ENCODE measurements around the gene FBXO21. TPM values are rescaled to one million over a fixed set of nuclear protein-coding genes. Genes with fewer than 3 reads are reported as not detected.

The FBXO21 gene
- total RNA-seq, 1 donor from 2014 or later = 25.2 TPM

DNA sequence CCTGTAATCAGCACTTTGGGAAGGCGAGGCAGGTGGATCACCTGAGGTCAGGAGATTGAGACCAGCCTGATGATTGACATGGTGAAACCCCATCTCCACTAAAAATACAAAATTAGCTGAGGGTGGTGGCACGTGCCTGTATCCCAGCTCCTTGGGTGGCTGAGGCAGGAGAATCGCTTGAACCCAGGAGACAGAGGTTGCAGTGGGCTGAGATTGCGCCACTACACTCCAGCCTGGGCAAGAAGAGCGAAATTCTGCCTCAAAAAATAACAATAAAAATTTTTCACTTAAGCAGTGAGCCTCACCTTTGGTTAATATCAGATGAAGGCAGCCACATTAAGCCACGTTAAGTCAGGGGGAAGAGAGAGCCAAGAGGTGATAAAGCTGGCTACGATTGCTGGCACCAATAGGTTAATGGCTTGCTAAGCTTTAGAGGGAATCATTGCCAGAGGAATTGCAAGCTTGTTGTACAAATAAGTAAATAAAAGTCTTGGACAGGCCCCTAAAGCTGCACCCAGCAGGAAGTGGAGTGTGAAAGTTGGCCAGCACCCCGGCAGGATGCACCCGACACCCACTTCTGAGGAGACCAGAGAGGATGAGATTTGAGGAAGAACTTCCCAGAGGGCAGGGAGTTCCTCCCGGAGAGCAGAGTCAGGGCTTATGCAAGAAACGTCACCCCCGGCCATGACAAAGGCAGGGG, 49.7 kb downstream of the FBXO21 start:
- Mint-ChIP-seq H3K9me3 (no peaks in the 10 kb centered on the region), H3K27ac (no peak overlapping the region), H3K4me1 (ENCODE audit: low read depth) (peaks cover 2% of the 10 kb centered on the region), H3K36me3 (ENCODE audit: low read depth) (peaks cover 11% of the 10 kb centered on the region), H3K27me3 (ENCODE audit: insufficient read depth) (no peaks in the 10 kb centered on the region), H3K4me3 (no peak overlapping the region)
- no peak for DNase-seq (ENCODE audit: low spot score)
- intact Hi-C loops (cut with micrococcal nuclease) = no loop called here

- Mint-ChIP-seq H3K27me3 (ENCODE audit: insufficient read depth) (no peaks in the 10 kb centered on the region), H3K9me3 (no peaks in the 10 kb centered on the region), H3K4me3 (no peak overlapping the region), H3K27ac (no peak overlapping the region), H3K36me3 (ENCODE audit: low read depth) (peaks cover 9% of the 10 kb centered on the region), H3K4me1 (ENCODE audit: low read depth) (peaks cover 2% of the 10 kb centered on the region)
- intact Hi-C loops (cut with micrococcal nuclease) = no loop called here
- DNase-seq (ENCODE audit: low spot score) = no peak
Measured at GRCh38 chr12:117139025-117139717, 51.1 kb downstream of the FBXO21 start.

GRCh38 chr12:117134721-117135120, 55.5 kb downstream of the FBXO21 start:
- Mint-ChIP-seq H3K4me3 (no peak overlapping the region), H3K27ac (peak overlapping the region; percentile 34), H3K9me3 (no peaks in the 10 kb centered on the region), H3K36me3 (ENCODE audit: low read depth) (no peaks in the 10 kb centered on the region), H3K4me1 (ENCODE audit: low read depth) (peaks cover 11% of the 10 kb centered on the region), H3K27me3 (ENCODE audit: insufficient read depth) (peaks cover 1% of the 10 kb centered on the region)
- intact Hi-C loops (cut with micrococcal nuclease) = loop anchor here (1.0 kb wide), 7 partner anchors 16 to 396 kb away; partner anchors contain the start of genes FBXO21, RNFT2, SPRING1 and TESC
- DNase-seq (ENCODE audit: low spot score) = no peak

DNA sequence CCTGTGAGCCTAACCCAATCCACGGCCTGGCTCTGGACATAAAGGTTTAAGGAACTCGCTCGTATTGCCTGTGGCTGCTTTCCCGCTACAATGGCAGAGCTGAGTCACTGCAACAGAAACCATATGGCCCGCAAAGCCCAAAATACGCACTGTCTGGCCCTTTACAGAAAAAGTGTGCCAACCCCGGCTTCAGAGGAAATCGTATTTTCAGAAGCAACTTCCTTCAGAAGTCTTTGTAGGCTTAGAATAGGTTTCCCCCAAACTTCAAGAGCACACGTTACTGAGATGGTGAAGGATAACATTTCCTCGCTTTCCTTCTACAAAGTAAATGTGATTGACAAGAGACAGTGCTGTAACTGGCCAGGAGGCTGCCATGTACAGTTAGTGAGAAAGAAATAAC, 56.2 kb downstream of the FBXO21 start:
- peak overlapping the region; percentile 87 for H3K27ac Mint-ChIP-seq
- intact Hi-C loops (cut with micrococcal nuclease) = loop anchor here (1.0 kb wide), 7 partner anchors 16 to 396 kb away; partner anchors contain the start of genes FBXO21, RNFT2, SPRING1 and TESC
- no peaks in the 10 kb centered on the region for H3K9me3 Mint-ChIP-seq
- peak overlapping the region; percentile 20 for H3K4me3 Mint-ChIP-seq
- peak; percentile 59 for DNase-seq (ENCODE audit: low spot score)
- peaks cover 11% of the 10 kb centered on the region for H3K4me1 Mint-ChIP-seq (ENCODE audit: low read depth)
- H3K27me3 Mint-ChIP-seq (ENCODE audit: insufficient read depth) = peaks cover 5% of the 10 kb centered on the region
- H3K36me3 Mint-ChIP-seq (ENCODE audit: low read depth) = no peaks in the 10 kb centered on the region

- Mint-ChIP-seq H3K4me1 (ENCODE audit: low read depth) (peaks cover 13% of the 10 kb centered on the region), H3K36me3 (ENCODE audit: low read depth) (no peaks in the 10 kb centered on the region), H3K4me3 (no peak overlapping the region), H3K27ac (no peak overlapping the region), H3K9me3 (peaks cover 12% of the 10 kb centered on the region), H3K27me3 (ENCODE audit: insufficient read depth) (peaks cover 5% of the 10 kb centered on the region)
- intact Hi-C loops (cut with micrococcal nuclease) = no loop called here
- no peak for DNase-seq (ENCODE audit: low spot score)
Measured at GRCh38 chr12:117130801-117131200, 59.5 kb downstream of the FBXO21 start.

DNA sequence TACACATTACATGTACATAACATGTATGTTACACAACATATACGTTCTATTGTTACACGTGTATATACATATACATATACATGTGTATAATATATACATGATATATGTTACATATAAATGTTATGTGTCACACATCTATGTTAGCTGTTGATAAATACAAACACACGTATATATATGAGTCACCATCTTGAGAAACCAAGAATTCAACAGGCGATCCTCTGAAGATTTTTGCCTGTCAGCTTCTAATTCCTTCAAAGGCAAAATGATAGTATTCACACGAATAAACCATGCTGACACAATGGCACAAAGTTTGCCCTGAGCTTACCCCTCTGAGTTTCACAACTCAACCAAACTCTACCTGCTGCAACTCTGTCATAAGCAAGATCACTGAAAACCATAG, 60.9 kb downstream of the FBXO21 start:
- peaks cover 5% of the 10 kb centered on the region for H3K27me3 Mint-ChIP-seq (ENCODE audit: insufficient read depth)
- H3K36me3 Mint-ChIP-seq (ENCODE audit: low read depth) = no peaks in the 10 kb centered on the region
- peaks cover 12% of the 10 kb centered on the region for H3K9me3 Mint-ChIP-seq
- H3K4me1 Mint-ChIP-seq (ENCODE audit: low read depth) = peaks cover 25% of the 10 kb centered on the region
- intact Hi-C loops (cut with micrococcal nuclease) = no loop called here
- H3K4me3 Mint-ChIP-seq = no peak overlapping the region
- peak overlapping the region; percentile 55 for H3K27ac Mint-ChIP-seq
- DNase-seq (ENCODE audit: low spot score) = no peak

DNA sequence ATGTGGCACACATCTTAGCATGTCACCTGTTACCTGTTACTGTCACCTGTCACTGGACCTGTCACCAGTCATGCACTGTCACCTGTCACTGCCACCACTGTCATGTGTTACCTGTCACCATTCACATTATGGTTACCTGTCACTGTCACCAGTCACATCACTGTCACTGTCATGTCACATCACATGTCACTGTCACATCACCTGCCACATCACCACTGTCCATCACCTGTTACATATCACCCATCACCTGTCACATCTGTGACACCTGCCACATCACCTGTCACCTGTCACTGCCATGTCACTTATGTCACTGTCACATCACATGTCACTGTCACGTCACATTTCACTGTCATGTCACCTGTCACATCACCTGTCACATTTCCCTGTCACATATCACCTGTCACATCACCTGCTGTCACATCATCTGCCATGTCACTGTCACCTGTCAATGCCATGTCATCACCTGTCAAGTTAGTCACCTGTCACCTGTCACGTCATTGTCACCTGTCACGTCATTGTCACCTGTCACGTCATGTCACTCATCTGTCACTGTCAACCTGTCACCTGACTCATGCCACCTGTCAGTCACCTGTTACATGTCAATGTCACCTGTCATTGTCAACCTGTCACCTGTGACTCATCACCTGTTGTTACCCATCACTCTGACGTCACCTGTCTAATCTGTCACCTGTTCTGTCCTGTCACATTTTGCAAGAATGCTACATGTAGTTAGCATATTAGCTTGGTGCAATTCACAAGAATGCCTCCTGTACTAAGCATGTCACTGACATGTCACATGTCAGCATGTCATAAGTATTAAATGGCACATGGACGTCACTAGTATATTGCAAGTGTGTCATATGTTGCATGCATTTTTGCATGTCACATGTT, 62.1 kb downstream of the FBXO21 start:
- no peak overlapping the region for H3K4me3 Mint-ChIP-seq
- peaks cover 14% of the 10 kb centered on the region for H3K4me1 Mint-ChIP-seq (ENCODE audit: low read depth)
- intact Hi-C loops (cut with micrococcal nuclease) = no loop called here
- H3K27ac Mint-ChIP-seq = no peak overlapping the region
- DNase-seq (ENCODE audit: low spot score) = no peak
- H3K9me3 Mint-ChIP-seq = peaks cover 12% of the 10 kb centered on the region
- H3K27me3 Mint-ChIP-seq (ENCODE audit: insufficient read depth) = peaks cover 5% of the 10 kb centered on the region
- H3K36me3 Mint-ChIP-seq (ENCODE audit: low read depth) = no peaks in the 10 kb centered on the region

DNA sequence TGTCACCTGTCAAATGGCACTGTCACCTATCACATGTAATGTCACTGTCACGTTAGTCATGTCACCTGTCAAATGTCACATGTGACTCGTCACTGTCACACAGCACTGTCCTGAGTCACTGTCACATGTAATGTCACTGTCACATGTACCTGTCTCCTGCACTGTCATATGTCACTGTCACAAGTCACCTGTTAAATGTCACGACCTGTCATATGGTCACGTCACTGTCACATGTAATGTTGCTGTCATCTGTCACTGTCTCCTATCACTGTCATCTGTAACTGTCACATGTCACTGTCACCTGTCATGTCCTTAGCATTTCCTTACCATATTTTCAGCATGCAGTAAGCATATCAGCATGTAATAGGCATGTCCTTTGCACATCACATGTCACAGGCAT, 63.9 kb downstream of the FBXO21 start:
- Mint-ChIP-seq H3K4me1 (ENCODE audit: low read depth) (peaks cover 14% of the 10 kb centered on the region), H3K9me3 (peaks cover 12% of the 10 kb centered on the region), H3K4me3 (no peak overlapping the region), H3K36me3 (ENCODE audit: low read depth) (no peaks in the 10 kb centered on the region), H3K27ac (no peak overlapping the region), H3K27me3 (ENCODE audit: insufficient read depth) (peaks cover 5% of the 10 kb centered on the region)
- DNase-seq (ENCODE audit: low spot score) = no peak
- intact Hi-C loops (cut with micrococcal nuclease) = no loop called here

GRCh38 chr12:117125767-117126166, 64.5 kb downstream of the FBXO21 start:
- no peak for DNase-seq (ENCODE audit: low spot score)
- Mint-ChIP-seq H3K27ac (no peak overlapping the region), H3K9me3 (peaks cover 12% of the 10 kb centered on the region), H3K36me3 (ENCODE audit: low read depth) (no peaks in the 10 kb centered on the region), H3K27me3 (ENCODE audit: insufficient read depth) (peaks cover 5% of the 10 kb centered on the region), H3K4me1 (ENCODE audit: low read depth) (peaks cover 14% of the 10 kb centered on the region), H3K4me3 (no peak overlapping the region)
- intact Hi-C loops (cut with micrococcal nuclease) = no loop called here

DNA sequence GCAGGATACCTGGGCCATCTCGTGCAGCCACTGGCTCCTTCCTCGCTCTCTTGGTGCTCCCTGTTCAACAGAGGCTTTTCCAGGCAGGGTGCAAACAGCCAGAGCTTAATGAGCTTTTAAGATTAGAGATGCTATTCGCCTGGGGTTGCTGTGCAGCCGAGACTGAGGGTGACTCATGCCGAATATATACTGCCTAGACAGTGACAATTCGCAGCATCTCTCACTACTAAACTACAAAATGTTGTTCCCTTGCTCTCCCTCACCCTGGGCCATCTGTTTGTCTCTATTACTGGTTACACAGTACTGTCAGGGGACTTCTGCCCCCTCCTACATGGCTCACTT, 65.0 kb downstream of the FBXO21 start:
- H3K27ac Mint-ChIP-seq = no peak overlapping the region
- peaks cover 12% of the 10 kb centered on the region for H3K9me3 Mint-ChIP-seq
- H3K4me3 Mint-ChIP-seq = no peak overlapping the region
- no peak for DNase-seq (ENCODE audit: low spot score)
- intact Hi-C loops (cut with micrococcal nuclease) = no loop called here
- no peaks in the 10 kb centered on the region for H3K36me3 Mint-ChIP-seq (ENCODE audit: low read depth)
- H3K27me3 Mint-ChIP-seq (ENCODE audit: insufficient read depth) = peaks cover 5% of the 10 kb centered on the region
- peaks cover 14% of the 10 kb centered on the region for H3K4me1 Mint-ChIP-seq (ENCODE audit: low read depth)

- Mint-ChIP-seq H3K27me3 (ENCODE audit: insufficient read depth) (peaks cover 3% of the 10 kb centered on the region), H3K4me3 (no peak overlapping the region), H3K36me3 (ENCODE audit: low read depth) (no peaks in the 10 kb centered on the region), H3K27ac (no peak overlapping the region), H3K9me3 (peaks cover 12% of the 10 kb centered on the region), H3K4me1 (ENCODE audit: low read depth) (peaks cover 14% of the 10 kb centered on the region)
- no peak for DNase-seq (ENCODE audit: low spot score)
- intact Hi-C loops (cut with micrococcal nuclease) = no loop called here
Measured at GRCh38 chr12:117124421-117125271, 65.6 kb downstream of the FBXO21 start.

- no peak overlapping the region for H3K27ac Mint-ChIP-seq
- H3K4me1 Mint-ChIP-seq (ENCODE audit: low read depth) = peaks cover 14% of the 10 kb centered on the region
- DNase-seq (ENCODE audit: low spot score) = no peak
Measured at GRCh38 chr12:117121441-117121840, 68.8 kb downstream of the FBXO21 start.

More at GRCh38 chr12:117121441-117121840, 68.8 kb downstream of the FBXO21 start:
- no peaks in the 10 kb centered on the region for H3K27me3 Mint-ChIP-seq (ENCODE audit: insufficient read depth)
- H3K9me3 Mint-ChIP-seq = no peaks in the 10 kb centered on the region
- H3K4me3 Mint-ChIP-seq = no peak overlapping the region
- no peaks in the 10 kb centered on the region for H3K36me3 Mint-ChIP-seq (ENCODE audit: low read depth)
- intact Hi-C loops (cut with micrococcal nuclease) = no loop called here
